Right lobe of liver (tissue), 4 donors: ENCODE data around the gene TSPAN18.

Experiments used
- POLR2A ChIP-seq: fragments of 450-650 bp; IDR thresholded peaks from one replicate; pipeline ENCODE4 v1.6.1; 2017; ENCODE audit warnings: antibody characterized with exemption, mild to moderate bottlenecking
- TF ChIP-seq, protein P1 (sequence below), 4 donors: fragments of 200-600 bp in 3 of 4; fragments of 450-650 bp in 1 of 4; IDR thresholded peaks; one replicate each; pipeline versions ENCODE4 v1.5.1 to v1.8.0; 2016 to 2022; ENCODE audit warnings: antibody characterized with exemption in 4 of 4, mild to moderate bottlenecking in 2 of 4
- donor health status: DM: no; HTN: no; CAD: no.
- donor health status: DM: no; HTN: no; CAD: no.
- donor health status: DM: no; HTN: yes; CAD: no.

DNA sequence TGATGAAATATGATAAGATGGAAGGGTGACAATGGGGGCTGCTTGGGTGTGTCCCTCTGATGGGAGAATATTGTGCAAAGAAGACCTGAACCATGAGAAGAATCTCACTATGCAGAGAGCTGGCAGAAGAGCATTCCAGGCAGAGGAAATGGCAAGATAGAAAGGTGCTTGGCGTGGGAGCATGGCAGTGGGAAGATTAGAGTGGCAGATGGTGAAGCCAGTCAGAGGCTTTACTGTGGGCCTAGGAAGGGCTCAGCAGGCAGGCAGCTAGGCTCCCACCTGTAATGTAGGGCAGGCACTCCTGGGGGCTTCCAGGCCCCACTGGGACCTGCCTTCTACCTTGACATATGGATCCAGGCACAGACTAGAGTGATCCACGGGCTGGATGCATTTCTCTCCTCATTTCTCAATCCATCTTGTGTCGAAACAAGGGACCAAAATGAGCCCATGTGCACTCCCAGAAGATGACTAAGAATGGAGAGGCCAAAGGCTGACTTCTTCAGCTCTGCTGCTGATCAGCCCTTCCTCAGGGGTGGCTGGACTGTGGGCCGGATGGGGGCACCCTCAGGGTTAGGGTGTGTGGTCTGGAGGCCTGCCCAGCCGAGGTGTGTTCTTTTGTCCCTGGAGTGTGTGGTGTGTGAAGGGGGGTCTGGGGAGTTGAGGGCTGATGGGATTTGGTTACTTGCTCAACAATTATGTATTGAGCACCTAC is 88.3 kb downstream of the TSPAN18 start:
- TF ChIP-seq POLR2A: no peak
- TF ChIP-seq, protein P1, sequence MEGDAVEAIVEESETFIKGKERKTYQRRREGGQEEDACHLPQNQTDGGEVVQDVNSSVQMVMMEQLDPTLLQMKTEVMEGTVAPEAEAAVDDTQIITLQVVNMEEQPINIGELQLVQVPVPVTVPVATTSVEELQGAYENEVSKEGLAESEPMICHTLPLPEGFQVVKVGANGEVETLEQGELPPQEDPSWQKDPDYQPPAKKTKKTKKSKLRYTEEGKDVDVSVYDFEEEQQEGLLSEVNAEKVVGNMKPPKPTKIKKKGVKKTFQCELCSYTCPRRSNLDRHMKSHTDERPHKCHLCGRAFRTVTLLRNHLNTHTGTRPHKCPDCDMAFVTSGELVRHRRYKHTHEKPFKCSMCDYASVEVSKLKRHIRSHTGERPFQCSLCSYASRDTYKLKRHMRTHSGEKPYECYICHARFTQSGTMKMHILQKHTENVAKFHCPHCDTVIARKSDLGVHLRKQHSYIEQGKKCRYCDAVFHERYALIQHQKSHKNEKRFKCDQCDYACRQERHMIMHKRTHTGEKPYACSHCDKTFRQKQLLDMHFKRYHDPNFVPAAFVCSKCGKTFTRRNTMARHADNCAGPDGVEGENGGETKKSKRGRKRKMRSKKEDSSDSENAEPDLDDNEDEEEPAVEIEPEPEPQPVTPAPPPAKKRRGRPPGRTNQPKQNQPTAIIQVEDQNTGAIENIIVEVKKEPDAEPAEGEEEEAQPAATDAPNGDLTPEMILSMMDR (IDR thresholded peaks at IDR 0.05): no peak
